GM23338 (cell line): ENCODE results near the gene PLPP6. TPM values are rescaled to one million over a fixed set of nuclear protein-coding genes. Genes with fewer than 3 reads are reported as not detected.

Source experiments
- ATAC-seq: fragments of 200-7000 bp; cut with Tn5 transposase; 3 replicates; pipeline ENCODE4 v1.9.1; 2020
- DNase-seq: peaks from one replicate; pipeline ENCODE4 v3.0.0-alpha.2; 2015; ENCODE audit warnings: low spot score
- H2AFZ ChIP-seq: fragments of 200-600 bp; sonication (generic); 2 replicates; pipeline ENCODE4 v1.8.0; 2016; ENCODE audit warnings: antibody characterized with exemption, mild to moderate bottlenecking, moderate library complexity
- H3F3A ChIP-seq: fragments of 200-600 bp; sonication (generic); replicated peaks from 2 replicates; pipeline ENCODE4 v1.8.0; 2017; ENCODE audit warnings: antibody characterized with exemption, mixed run types, low read depth
- H3K27ac ChIP-seq: fragments of 200-600 bp; sonication (generic); 2 replicates; pipeline ENCODE4 v1.6.1; 2016; ENCODE audit warnings: low read depth
- H3K27me3 ChIP-seq: fragments of 200-600 bp; sonication (generic); 2 replicates; pipeline ENCODE4 v1.8.0; 2016; ENCODE audit warnings: mild to moderate bottlenecking, mixed run types, moderate library complexity; ENCODE audit not compliant: insufficient read depth
- H3K36me3 ChIP-seq: fragments of 200-600 bp; sonication (generic); 2 replicates; pipeline ENCODE4 v1.8.0; 2016; ENCODE audit warnings: mild to moderate bottlenecking; ENCODE audit not compliant: insufficient read depth
- H3K4me1 ChIP-seq: fragments of 200-600 bp; sonication (generic); 2 replicates; pipeline ENCODE4 v1.8.0; 2016; ENCODE audit warnings: mild to moderate bottlenecking, moderate library complexity; ENCODE audit not compliant: insufficient read depth
- H3K4me2 ChIP-seq: fragments of 200-600 bp; sonication (generic); 2 replicates; pipeline ENCODE4 v1.7.1; 2017; ENCODE audit warnings: mixed run types
- H3K4me3 ChIP-seq: fragments of 200-600 bp; sonication (generic); 2 replicates; pipeline ENCODE4 v1.6.1; 2016; ENCODE audit warnings: mixed run types
- H3K79me2 ChIP-seq: fragments of 200-600 bp; sonication (generic); replicated peaks from 2 replicates; pipeline ENCODE4 v1.8.0; 2017; ENCODE audit warnings: mild to moderate bottlenecking; ENCODE audit not compliant: insufficient read depth
- H3K9me2 ChIP-seq: fragments of 200-600 bp; sonication (generic); 2 replicates; pipeline ENCODE4 v1.8.0; 2017; ENCODE audit not compliant: insufficient read depth
- H4K20me1 ChIP-seq: fragments of 200-600 bp; sonication (generic); replicated peaks from 2 replicates; pipeline ENCODE4 v1.8.0; 2017; ENCODE audit warnings: mild to moderate bottlenecking; ENCODE audit not compliant: insufficient read depth
- H3K27ac Mint-ChIP-seq: 2 replicates; pipeline ENCODE4 v1.8.0; 2020; ENCODE audit warnings: inconsistent platforms, mild to moderate bottlenecking, moderate library complexity, mixed read lengths
- H3K27me3 Mint-ChIP-seq: 3 replicates; pipeline ENCODE4 v1.8.0; 2022; ENCODE audit warnings: low read depth, mild to moderate bottlenecking, moderate library complexity, mixed read lengths, inconsistent platforms; ENCODE audit not compliant: insufficient read depth, poor library complexity
- H3K36me3 Mint-ChIP-seq: 3 replicates; pipeline ENCODE4 v1.8.0; 2021; ENCODE audit warnings: low read depth, mild to moderate bottlenecking, inconsistent platforms, moderate library complexity, mixed read lengths
- H3K4me1 Mint-ChIP-seq: 3 replicates; pipeline ENCODE4 v1.8.0; 2020; ENCODE audit warnings: mild to moderate bottlenecking, inconsistent platforms, mixed read lengths
- H3K4me3 Mint-ChIP-seq: 3 replicates; pipeline ENCODE4 v1.8.0; 2021; ENCODE audit warnings: moderate library complexity, mild to moderate bottlenecking, inconsistent platforms, mixed read lengths
- H3K9me3 Mint-ChIP-seq: 3 replicates; pipeline ENCODE4 v1.8.0; 2020; ENCODE audit warnings: moderate library complexity, mild to moderate bottlenecking, inconsistent platforms, mixed read lengths
- CREB1 ChIP-seq: fragments of 250-450 bp; sonication (Bioruptor Pico); IDR thresholded peaks from 2 replicates; pipeline ENCODE4 v1.5.0; 2020; ENCODE audit warnings: low read depth, mild to moderate bottlenecking, moderate library complexity
- EZH2 ChIP-seq: fragments of 200-600 bp; sonication (generic); IDR thresholded peaks from one replicate; pipeline ENCODE4 v1.8.0; 2017; ENCODE audit warnings: antibody characterized with exemption, mild to moderate bottlenecking, low read depth; ENCODE audit not compliant: unreplicated experiment
- EZH2phosphoT487 ChIP-seq: fragments of 200-600 bp; sonication (generic); IDR thresholded peaks from one replicate; pipeline ENCODE4 v1.8.1; 2018; ENCODE audit warnings: antibody characterized with exemption; ENCODE audit not compliant: unreplicated experiment
- JUNB ChIP-seq: IDR thresholded peaks from one replicate; pipeline ENCODE4 v1.6.1; 2016; ENCODE audit warnings: antibody characterized with exemption; ENCODE audit not compliant: unreplicated experiment
- POLR2AphosphoS5 ChIP-seq: IDR thresholded peaks from 2 replicates; pipeline ENCODE4 v1.6.1; 2016; ENCODE audit warnings: antibody characterized with exemption, low read depth
- ZNF114 ChIP-seq: fragments of 250-450 bp; sonication (Bioruptor Pico); IDR thresholded peaks from 2 replicates; pipeline ENCODE4 v1.5.0; 2020; ENCODE audit warnings: mild to moderate bottlenecking, moderate library complexity
- ZNF331 ChIP-seq: fragments of 250-450 bp; sonication (Bioruptor Pico); IDR thresholded peaks from 2 replicates; pipeline ENCODE4 v1.5.0; 2020; ENCODE audit warnings: low read depth, mild to moderate bottlenecking, moderate library complexity
- polyA plus RNA-seq: library from polyadenylated mRNA; unstranded; fragments of >200 nt; fragmentation: Nextera tagmentation; extraction: Ambion mirVana; gene quantifications from 2 replicates; pipeline ENCODE4 v1.2.1, GENCODE V29; 2016
- total RNA-seq: library from RNA; depleted of rRNA; stranded (reverse); fragments of >200 nt; shearing (Covaris generic); gene quantifications from 2 replicates; pipeline ENCODE4 v1.2.3, GENCODE V29; 2014
- TF ChIP-seq, protein P1 (sequence below): fragments of 250-450 bp; sonication (Bioruptor Pico); IDR thresholded peaks from 2 replicates; pipeline ENCODE4 v1.5.0; 2020; ENCODE audit warnings: mild to moderate bottlenecking, moderate library complexity
- TF ChIP-seq, protein P2 (sequence below): IDR thresholded peaks from one replicate; pipeline ENCODE4 v1.6.1; 2018; ENCODE audit warnings: antibody characterized with exemption; ENCODE audit not compliant: unreplicated experiment

PLPP6 gene
- total and polyA plus RNA-seq, 2 experiments from 2014 or later = 6.3 to 13.2 TPM

DNA sequence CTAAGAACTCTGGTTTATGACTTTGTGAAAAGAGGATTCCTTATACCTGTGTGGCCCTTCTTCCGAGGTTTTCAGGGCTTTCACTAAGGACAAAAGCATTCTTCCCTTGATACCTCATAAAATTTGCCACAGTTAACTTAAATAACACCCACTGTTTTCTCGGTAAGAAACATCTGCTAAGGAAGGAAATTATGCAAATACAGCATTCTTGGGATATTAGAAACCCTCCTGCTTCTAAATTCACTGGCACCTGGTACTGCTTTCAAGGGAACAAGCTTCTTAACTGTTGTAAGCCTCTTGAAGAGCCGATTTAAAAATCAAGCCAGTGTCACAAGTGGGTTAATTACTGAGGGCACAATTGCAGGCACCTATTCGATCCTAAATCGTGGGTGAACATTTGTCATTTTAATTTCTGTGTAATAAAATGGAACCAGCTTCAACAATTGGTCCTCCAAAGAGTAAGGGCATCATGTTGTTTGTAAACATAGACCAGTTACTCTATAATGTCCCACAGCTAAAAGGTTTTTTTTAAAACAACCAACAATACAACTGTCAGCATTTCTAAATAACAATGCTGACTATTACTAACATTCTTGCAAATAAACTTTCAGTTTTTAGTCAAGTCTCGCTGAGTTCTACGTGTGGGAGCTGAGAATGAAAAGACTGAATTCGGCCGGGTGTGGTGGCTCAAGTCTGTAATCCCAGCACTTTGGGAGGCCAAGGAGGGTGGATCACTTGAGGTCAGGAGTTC, 52.3 kb downstream of the PLPP6 start:
- Histone ChIP-seq H3K4me1 (no peaks in the 10 kb centered on the region), H2AFZ (no peak overlapping the region), H3K4me2 (0 out of 2 replicates have a peak overlapping the region, but pooled peaks have one; percentile 52), H3F3A (no peaks in the 10 kb centered on the region), H4K20me1 (no peaks in the 10 kb centered on the region; the same call in 1 of the 2 replicates), H3K27ac (peak overlapping the region; percentile 83), H3K36me3 (peaks cover 23% of the 10 kb centered on the region), H3K79me2 (no peaks in the 10 kb centered on the region), H3K27me3 (no peaks in the 10 kb centered on the region), H3K9me2 (no peaks in the 10 kb centered on the region), H3K4me3 (no peak overlapping the region)
- H3K27me3 Mint-ChIP-seq = no peaks in the 10 kb centered on the region
- no peak overlapping the region for H3K4me3 Mint-ChIP-seq
- H3K9me3 Mint-ChIP-seq = peaks cover 3% of the 10 kb centered on the region; the same call in 2 of the 3 replicates
- ATAC-seq = no peak
- TF ChIP-seq CREB1 (CRISPR knock-in tag) = no peak
- no peak for TF ChIP-seq JUNB
- no peak for TF ChIP-seq POLR2AphosphoS5
- no peak for TF ChIP-seq EZH2phosphoT487
- no peak for TF ChIP-seq ZNF331 (CRISPR knock-in tag)
- TF ChIP-seq, protein P1, sequence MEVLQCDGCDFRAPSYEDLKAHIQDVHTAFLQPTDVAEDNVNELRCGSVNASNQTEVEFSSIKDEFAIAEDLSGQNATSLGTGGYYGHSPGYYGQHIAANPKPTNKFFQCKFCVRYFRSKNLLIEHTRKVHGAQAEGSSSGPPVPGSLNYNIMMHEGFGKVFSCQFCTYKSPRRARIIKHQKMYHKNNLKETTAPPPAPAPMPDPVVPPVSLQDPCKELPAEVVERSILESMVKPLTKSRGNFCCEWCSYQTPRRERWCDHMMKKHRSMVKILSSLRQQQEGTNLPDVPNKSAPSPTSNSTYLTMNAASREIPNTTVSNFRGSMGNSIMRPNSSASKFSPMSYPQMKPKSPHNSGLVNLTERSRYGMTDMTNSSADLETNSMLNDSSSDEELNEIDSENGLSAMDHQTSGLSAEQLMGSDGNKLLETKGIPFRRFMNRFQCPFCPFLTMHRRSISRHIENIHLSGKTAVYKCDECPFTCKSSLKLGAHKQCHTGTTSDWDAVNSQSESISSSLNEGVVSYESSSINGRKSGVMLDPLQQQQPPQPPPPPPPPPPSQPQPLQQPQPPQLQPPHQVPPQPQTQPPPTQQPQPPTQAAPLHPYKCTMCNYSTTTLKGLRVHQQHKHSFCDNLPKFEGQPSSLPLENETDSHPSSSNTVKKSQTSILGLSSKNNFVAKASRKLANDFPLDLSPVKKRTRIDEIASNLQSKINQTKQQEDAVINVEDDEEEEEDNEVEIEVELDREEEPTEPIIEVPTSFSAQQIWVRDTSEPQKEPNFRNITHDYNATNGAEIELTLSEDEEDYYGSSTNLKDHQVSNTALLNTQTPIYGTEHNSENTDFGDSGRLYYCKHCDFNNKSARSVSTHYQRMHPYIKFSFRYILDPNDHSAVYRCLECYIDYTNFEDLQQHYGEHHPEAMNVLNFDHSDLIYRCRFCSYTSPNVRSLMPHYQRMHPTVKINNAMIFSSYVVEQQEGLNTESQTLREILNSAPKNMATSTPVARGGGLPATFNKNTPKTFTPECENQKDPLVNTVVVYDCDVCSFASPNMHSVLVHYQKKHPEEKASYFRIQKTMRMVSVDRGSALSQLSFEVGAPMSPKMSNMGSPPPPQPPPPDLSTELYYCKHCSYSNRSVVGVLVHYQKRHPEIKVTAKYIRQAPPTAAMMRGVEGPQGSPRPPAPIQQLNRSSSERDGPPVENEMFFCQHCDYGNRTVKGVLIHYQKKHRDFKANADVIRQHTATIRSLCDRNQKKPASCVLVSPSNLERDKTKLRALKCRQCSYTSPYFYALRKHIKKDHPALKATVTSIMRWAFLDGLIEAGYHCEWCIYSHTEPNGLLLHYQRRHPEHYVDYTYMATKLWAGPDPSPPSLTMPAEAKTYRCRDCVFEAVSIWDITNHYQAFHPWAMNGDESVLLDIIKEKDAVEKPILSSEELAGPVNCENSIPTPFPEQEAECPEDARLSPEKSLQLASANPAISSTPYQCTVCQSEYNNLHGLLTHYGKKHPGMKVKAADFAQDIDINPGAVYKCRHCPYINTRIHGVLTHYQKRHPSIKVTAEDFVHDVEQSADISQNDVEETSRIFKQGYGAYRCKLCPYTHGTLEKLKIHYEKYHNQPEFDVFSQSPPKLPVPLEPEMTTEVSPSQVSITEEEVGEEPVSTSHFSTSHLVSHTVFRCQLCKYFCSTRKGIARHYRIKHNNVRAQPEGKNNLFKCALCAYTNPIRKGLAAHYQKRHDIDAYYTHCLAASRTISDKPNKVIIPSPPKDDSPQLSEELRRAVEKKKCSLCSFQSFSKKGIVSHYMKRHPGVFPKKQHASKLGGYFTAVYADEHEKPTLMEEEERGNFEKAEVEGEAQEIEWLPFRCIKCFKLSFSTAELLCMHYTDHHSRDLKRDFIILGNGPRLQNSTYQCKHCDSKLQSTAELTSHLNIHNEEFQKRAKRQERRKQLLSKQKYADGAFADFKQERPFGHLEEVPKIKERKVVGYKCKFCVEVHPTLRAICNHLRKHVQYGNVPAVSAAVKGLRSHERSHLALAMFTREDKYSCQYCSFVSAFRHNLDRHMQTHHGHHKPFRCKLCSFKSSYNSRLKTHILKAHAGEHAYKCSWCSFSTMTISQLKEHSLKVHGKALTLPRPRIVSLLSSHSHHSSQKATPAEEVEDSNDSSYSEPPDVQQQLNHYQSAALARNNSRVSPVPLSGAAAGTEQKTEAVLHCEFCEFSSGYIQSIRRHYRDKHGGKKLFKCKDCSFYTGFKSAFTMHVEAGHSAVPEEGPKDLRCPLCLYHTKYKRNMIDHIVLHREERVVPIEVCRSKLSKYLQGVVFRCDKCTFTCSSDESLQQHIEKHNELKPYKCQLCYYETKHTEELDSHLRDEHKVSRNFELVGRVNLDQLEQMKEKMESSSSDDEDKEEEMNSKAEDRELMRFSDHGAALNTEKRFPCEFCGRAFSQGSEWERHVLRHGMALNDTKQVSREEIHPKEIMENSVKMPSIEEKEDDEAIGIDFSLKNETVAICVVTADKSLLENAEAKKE = no peak
- no peak for TF ChIP-seq EZH2
- no peak for TF ChIP-seq ZNF114
- TF ChIP-seq, protein P2, sequence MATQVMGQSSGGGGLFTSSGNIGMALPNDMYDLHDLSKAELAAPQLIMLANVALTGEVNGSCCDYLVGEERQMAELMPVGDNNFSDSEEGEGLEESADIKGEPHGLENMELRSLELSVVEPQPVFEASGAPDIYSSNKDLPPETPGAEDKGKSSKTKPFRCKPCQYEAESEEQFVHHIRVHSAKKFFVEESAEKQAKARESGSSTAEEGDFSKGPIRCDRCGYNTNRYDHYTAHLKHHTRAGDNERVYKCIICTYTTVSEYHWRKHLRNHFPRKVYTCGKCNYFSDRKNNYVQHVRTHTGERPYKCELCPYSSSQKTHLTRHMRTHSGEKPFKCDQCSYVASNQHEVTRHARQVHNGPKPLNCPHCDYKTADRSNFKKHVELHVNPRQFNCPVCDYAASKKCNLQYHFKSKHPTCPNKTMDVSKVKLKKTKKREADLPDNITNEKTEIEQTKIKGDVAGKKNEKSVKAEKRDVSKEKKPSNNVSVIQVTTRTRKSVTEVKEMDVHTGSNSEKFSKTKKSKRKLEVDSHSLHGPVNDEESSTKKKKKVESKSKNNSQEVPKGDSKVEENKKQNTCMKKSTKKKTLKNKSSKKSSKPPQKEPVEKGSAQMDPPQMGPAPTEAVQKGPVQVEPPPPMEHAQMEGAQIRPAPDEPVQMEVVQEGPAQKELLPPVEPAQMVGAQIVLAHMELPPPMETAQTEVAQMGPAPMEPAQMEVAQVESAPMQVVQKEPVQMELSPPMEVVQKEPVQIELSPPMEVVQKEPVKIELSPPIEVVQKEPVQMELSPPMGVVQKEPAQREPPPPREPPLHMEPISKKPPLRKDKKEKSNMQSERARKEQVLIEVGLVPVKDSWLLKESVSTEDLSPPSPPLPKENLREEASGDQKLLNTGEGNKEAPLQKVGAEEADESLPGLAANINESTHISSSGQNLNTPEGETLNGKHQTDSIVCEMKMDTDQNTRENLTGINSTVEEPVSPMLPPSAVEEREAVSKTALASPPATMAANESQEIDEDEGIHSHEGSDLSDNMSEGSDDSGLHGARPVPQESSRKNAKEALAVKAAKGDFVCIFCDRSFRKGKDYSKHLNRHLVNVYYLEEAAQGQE = no peak
- peak; percentile 21 for DNase-seq
- no peak overlapping the region for H3K27ac Mint-ChIP-seq
- no peaks in the 10 kb centered on the region for H3K4me1 Mint-ChIP-seq
- peaks cover 37% of the 10 kb centered on the region for H3K36me3 Mint-ChIP-seq
